ENCODE results near the gene TANGO2. TPM values are rescaled to one million over a fixed set of nuclear protein-coding genes. Genes with fewer than 3 reads are reported as not detected.

Gene TANGO2
- total and polyA plus RNA-seq, 2 of the 8 experiments (the other 6 are each of a cell fraction or from before 2014, with no cell fraction given) = 10.1 to 18.4 TPM

DNA sequence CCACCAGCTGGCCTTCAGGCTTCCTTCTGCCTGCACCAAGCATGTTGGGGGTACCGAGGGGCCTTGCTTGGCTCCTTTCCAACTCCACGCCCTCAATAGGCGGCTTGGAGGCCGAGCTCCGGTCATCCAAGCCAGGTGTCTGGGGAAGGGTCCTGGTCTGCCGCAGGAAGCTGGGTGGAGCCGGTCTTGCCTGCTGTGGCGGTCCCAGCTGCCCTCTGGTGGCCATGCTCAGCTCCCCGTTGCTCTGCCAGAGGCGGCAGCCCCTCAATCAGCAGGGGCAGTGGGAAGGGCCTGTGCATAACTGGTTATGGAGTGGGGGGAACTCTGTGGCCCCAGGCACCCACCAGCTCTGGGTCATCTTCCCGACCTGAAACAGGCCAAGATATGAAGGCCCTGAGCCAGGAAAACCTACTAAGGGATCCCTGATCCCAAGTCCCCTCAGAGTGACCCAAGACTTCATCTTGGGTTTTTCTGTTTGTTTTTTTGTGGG lies 7.5 kb upstream of the TANGO2 start (continued):
- TF ChIP-seq, protein P1, sequence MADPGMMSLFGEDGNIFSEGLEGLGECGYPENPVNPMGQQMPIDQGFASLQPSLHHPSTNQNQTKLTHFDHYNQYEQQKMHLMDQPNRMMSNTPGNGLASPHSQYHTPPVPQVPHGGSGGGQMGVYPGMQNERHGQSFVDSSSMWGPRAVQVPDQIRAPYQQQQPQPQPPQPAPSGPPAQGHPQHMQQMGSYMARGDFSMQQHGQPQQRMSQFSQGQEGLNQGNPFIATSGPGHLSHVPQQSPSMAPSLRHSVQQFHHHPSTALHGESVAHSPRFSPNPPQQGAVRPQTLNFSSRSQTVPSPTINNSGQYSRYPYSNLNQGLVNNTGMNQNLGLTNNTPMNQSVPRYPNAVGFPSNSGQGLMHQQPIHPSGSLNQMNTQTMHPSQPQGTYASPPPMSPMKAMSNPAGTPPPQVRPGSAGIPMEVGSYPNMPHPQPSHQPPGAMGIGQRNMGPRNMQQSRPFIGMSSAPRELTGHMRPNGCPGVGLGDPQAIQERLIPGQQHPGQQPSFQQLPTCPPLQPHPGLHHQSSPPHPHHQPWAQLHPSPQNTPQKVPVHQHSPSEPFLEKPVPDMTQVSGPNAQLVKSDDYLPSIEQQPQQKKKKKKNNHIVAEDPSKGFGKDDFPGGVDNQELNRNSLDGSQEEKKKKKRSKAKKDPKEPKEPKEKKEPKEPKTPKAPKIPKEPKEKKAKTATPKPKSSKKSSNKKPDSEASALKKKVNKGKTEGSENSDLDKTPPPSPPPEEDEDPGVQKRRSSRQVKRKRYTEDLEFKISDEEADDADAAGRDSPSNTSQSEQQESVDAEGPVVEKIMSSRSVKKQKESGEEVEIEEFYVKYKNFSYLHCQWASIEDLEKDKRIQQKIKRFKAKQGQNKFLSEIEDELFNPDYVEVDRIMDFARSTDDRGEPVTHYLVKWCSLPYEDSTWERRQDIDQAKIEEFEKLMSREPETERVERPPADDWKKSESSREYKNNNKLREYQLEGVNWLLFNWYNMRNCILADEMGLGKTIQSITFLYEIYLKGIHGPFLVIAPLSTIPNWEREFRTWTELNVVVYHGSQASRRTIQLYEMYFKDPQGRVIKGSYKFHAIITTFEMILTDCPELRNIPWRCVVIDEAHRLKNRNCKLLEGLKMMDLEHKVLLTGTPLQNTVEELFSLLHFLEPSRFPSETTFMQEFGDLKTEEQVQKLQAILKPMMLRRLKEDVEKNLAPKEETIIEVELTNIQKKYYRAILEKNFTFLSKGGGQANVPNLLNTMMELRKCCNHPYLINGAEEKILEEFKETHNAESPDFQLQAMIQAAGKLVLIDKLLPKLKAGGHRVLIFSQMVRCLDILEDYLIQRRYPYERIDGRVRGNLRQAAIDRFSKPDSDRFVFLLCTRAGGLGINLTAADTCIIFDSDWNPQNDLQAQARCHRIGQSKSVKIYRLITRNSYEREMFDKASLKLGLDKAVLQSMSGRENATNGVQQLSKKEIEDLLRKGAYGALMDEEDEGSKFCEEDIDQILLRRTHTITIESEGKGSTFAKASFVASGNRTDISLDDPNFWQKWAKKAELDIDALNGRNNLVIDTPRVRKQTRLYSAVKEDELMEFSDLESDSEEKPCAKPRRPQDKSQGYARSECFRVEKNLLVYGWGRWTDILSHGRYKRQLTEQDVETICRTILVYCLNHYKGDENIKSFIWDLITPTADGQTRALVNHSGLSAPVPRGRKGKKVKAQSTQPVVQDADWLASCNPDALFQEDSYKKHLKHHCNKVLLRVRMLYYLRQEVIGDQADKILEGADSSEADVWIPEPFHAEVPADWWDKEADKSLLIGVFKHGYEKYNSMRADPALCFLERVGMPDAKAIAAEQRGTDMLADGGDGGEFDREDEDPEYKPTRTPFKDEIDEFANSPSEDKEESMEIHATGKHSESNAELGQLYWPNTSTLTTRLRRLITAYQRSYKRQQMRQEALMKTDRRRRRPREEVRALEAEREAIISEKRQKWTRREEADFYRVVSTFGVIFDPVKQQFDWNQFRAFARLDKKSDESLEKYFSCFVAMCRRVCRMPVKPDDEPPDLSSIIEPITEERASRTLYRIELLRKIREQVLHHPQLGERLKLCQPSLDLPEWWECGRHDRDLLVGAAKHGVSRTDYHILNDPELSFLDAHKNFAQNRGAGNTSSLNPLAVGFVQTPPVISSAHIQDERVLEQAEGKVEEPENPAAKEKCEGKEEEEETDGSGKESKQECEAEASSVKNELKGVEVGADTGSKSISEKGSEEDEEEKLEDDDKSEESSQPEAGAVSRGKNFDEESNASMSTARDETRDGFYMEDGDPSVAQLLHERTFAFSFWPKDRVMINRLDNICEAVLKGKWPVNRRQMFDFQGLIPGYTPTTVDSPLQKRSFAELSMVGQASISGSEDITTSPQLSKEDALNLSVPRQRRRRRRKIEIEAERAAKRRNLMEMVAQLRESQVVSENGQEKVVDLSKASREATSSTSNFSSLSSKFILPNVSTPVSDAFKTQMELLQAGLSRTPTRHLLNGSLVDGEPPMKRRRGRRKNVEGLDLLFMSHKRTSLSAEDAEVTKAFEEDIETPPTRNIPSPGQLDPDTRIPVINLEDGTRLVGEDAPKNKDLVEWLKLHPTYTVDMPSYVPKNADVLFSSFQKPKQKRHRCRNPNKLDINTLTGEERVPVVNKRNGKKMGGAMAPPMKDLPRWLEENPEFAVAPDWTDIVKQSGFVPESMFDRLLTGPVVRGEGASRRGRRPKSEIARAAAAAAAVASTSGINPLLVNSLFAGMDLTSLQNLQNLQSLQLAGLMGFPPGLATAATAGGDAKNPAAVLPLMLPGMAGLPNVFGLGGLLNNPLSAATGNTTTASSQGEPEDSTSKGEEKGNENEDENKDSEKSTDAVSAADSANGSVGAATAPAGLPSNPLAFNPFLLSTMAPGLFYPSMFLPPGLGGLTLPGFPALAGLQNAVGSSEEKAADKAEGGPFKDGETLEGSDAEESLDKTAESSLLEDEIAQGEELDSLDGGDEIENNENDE (IDR thresholded peaks at IDR 0.05; ENCODE audit: insufficient replicate concordance, low read length) = no peak
- no peak for TF ChIP-seq PHF8 (conservative IDR thresholded peaks at IDR 0.05; ENCODE audit: low read depth, low read length)
- no peak for TF ChIP-seq SUZ12 (IDR thresholded peaks at IDR 0.05; ENCODE audit: low read length)
- TF ChIP-seq SP2 (IDR thresholded peaks at IDR 0.05; ENCODE audit: low read length) = no peak
- no peak for TF ChIP-seq HDAC6 (IDR thresholded peaks at IDR 0.05; ENCODE audit: low read depth, low read length)
- no peak for TF ChIP-seq BACH1 (IDR thresholded peaks at IDR 0.05; ENCODE audit: low read length)
- TF ChIP-seq BRCA1 (IDR thresholded peaks at IDR 0.05; ENCODE audit: low read depth, low read length) = no peak
- TF ChIP-seq, protein P2, sequence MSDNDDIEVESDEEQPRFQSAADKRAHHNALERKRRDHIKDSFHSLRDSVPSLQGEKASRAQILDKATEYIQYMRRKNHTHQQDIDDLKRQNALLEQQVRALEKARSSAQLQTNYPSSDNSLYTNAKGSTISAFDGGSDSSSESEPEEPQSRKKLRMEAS (IDR thresholded peaks at IDR 0.05) = peak; percentile 49; the same call in 1 of the 2 replicates
- TF ChIP-seq SP1 (IDR thresholded peaks at IDR 0.05; ENCODE audit: low read depth, low read length) = no peak

All from H1 (cell line).